ENCODE results near the gene CDH23.

Gene CDH23

GRCh38 chr10:71719464-71720201 lies 322.9 kb downstream of the CDH23 start, which contains the start of gene C10orf105:
Gene C10orf105, minus strand, starts transcription at chr10:71719778. Its CDS starts 3,441 bp downstream, at chr10:71716337.
- TF ChIP-seq REST (IDR thresholded peaks at IDR 0.05; ENCODE audit: insufficient read depth in 1 of 2, low read depth in 2 of 2, low read length in 2 of 2) (no peak), POLR2AphosphoS5 (IDR thresholded peaks at IDR 0.05; ENCODE audit: low read depth, low read length) (no peak), TAF1 (IDR thresholded peaks at IDR 0.05; ENCODE audit: borderline replicate concordance, insufficient read depth, low read length) (no peak), FOXP2 (optimal IDR thresholded peaks at IDR 0.05; ENCODE audit: borderline replicate concordance, extremely low read depth, extremely low read length, insufficient read depth) (no peak), SIN3A (IDR thresholded peaks at IDR 0.05; ENCODE audit: borderline replicate concordance, insufficient read depth, low read length) (no peak)

- TF ChIP-seq POLR2AphosphoS5 (IDR thresholded peaks at IDR 0.05; ENCODE audit: low read depth, low read length), result no peak
- no peak for TF ChIP-seq REST (IDR thresholded peaks at IDR 0.05; ENCODE audit: insufficient read depth in 1 of 2, low read depth in 2 of 2, low read length in 2 of 2)
- TF ChIP-seq FOXP2 (optimal IDR thresholded peaks at IDR 0.05; ENCODE audit: borderline replicate concordance, extremely low read depth, extremely low read length, insufficient read depth), result no peak
- TF ChIP-seq SIN3A (IDR thresholded peaks at IDR 0.05; ENCODE audit: borderline replicate concordance, insufficient read depth, low read length), result no peak
- TF ChIP-seq TAF1 (IDR thresholded peaks at IDR 0.05; ENCODE audit: borderline replicate concordance, insufficient read depth, low read length), result no peak
Observed at GRCh38 chr10:71720288-71720687, 323.6 kb downstream of the CDH23 start.

GRCh38 chr10:71721313-71721712 lies 324.6 kb downstream of the CDH23 start:
- TF ChIP-seq TAF1 (IDR thresholded peaks at IDR 0.05; ENCODE audit: borderline replicate concordance, insufficient read depth, low read length), result no peak
- no peak for TF ChIP-seq REST (IDR thresholded peaks at IDR 0.05; ENCODE audit: insufficient read depth in 1 of 2, low read depth in 2 of 2, low read length in 2 of 2)
- no peak for TF ChIP-seq FOXP2 (optimal IDR thresholded peaks at IDR 0.05; ENCODE audit: borderline replicate concordance, extremely low read depth, extremely low read length, insufficient read depth)
- TF ChIP-seq POLR2AphosphoS5 (IDR thresholded peaks at IDR 0.05; ENCODE audit: low read depth, low read length), result no peak

DNA sequence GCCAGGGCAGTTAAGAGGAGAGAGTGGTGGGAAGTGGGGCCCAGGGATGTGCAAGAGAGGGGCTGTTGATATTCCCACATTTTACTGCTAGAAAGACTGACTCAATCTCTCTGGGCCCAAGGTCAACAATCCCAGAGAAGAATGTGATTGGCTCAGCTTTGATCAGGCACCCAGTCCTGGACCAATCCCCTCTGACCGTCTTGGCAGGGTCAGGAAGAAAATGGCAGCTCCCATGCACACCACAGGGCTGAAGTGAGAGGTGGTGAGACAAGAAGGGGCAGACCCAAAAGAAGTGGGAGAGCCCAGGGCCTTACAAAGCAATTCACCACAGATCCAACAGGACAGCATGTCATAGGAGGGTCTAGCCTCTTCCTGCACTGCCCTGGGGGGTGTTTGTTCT lies 326.1 kb downstream of the CDH23 start:
- TF ChIP-seq TAF1 (IDR thresholded peaks at IDR 0.05; ENCODE audit: borderline replicate concordance, insufficient read depth, low read length) (no peak), SIN3A (IDR thresholded peaks at IDR 0.05; ENCODE audit: borderline replicate concordance, insufficient read depth, low read length) (no peak), POLR2AphosphoS5 (IDR thresholded peaks at IDR 0.05; ENCODE audit: low read depth, low read length) (no peak), REST (IDR thresholded peaks at IDR 0.05; ENCODE audit: insufficient read depth in 1 of 2, low read depth in 2 of 2, low read length in 2 of 2) (no peak), FOXP2 (optimal IDR thresholded peaks at IDR 0.05; ENCODE audit: borderline replicate concordance, extremely low read depth, extremely low read length, insufficient read depth) (no peak)
